Neuronal stem cell (in vitro differentiated cells): Measurements from ENCODE around the gene LRRC2.

Source experiments
- DNase-seq: peaks from one replicate; pipeline ENCODE4 v3.0.0-alpha.2; 2013; ENCODE audit warnings: low spot score
- H2AFZ ChIP-seq: one replicate; pipeline ENCODE4 v1.6.1; 2013; ENCODE audit warnings: mild to moderate bottlenecking, low read length, inconsistent platforms
- H2AK5ac ChIP-seq: 2 replicates; pipeline ENCODE4 v1.6.1; 2013; ENCODE audit warnings: low read depth, mild to moderate bottlenecking, inconsistent platforms, low read length, moderate library complexity, mixed read lengths
- H2BK120ac ChIP-seq: 2 replicates; pipeline ENCODE4 v1.6.1; 2013; ENCODE audit warnings: low read depth, mild to moderate bottlenecking, inconsistent platforms, low read length, moderate library complexity, mixed read lengths
- H2BK12ac ChIP-seq: one replicate; pipeline ENCODE4 v1.6.1; 2013; ENCODE audit warnings: low read length, inconsistent platforms
- H2BK15ac ChIP-seq: 2 replicates; pipeline ENCODE4 v1.6.1; 2013; ENCODE audit warnings: mild to moderate bottlenecking, low read length, inconsistent platforms, mixed read lengths
- H2BK5ac ChIP-seq: one replicate; pipeline ENCODE4 v1.6.1; 2013; ENCODE audit warnings: inconsistent platforms, mild to moderate bottlenecking, low read length, moderate library complexity
- H3K14ac ChIP-seq: one replicate; pipeline ENCODE4 v1.6.1; 2013; ENCODE audit warnings: low read length, inconsistent platforms
- H3K18ac ChIP-seq: 2 replicates; pipeline ENCODE4 v1.6.1; 2013; ENCODE audit warnings: low read length, inconsistent platforms
- H3K23ac ChIP-seq: 2 replicates; pipeline ENCODE4 v1.6.1; 2013; ENCODE audit warnings: low read depth, mild to moderate bottlenecking, mixed read lengths, low read length, inconsistent platforms; ENCODE audit not compliant: poor library complexity
- H3K27ac ChIP-seq: replicated peaks from 3 replicates; pipeline ENCODE4 v1.5.1; 2013; ENCODE audit warnings: low read length, inconsistent platforms
- H3K27me3 ChIP-seq, 3 experiments: 2 replicates each; pipeline ENCODE4 v1.6.1; 2013; ENCODE audit warnings: low read length in 3 of 3, mild to moderate bottlenecking in 2 of 3, inconsistent platforms in 1 of 3, low read depth in 1 of 3, mixed read lengths in 1 of 3, moderate library complexity in 1 of 3; ENCODE audit not compliant: control insufficient read depth in 3 of 3, insufficient read depth in 3 of 3
- H3K36me3 ChIP-seq, 2 donors: replicated peaks in 1 of 2; 2 replicates each; pipeline ENCODE4 v1.6.1; 2013; ENCODE audit warnings: low read length in 2 of 2; ENCODE audit not compliant: control insufficient read depth in 2 of 2, insufficient read depth in 2 of 2
- H3K4ac ChIP-seq: 2 replicates; pipeline ENCODE4 v1.6.1; 2013; ENCODE audit warnings: inconsistent platforms, mild to moderate bottlenecking, low read length, moderate library complexity
- H3K4me1 ChIP-seq, 2 donors: 1 replicate in 1 of 2; 2 replicates in 1 of 2; pipeline ENCODE4 v1.6.1; 2013; ENCODE audit warnings: low read length in 2 of 2, low read depth in 1 of 2; ENCODE audit not compliant: control insufficient read depth in 2 of 2, insufficient read depth in 1 of 2
- H3K4me2 ChIP-seq: one replicate; pipeline ENCODE4 v1.6.1; 2013; ENCODE audit warnings: mild to moderate bottlenecking, low read length, inconsistent platforms; ENCODE audit not compliant: insufficient read depth, poor library complexity, severe bottlenecking
- H3K4me3 ChIP-seq, 2 donors: 2 replicates each; pipeline ENCODE4 v1.5.1; 2013; ENCODE audit warnings: low read length in 2 of 2, mild to moderate bottlenecking in 2 of 2, inconsistent platforms in 1 of 2, moderate library complexity in 1 of 2
- H3K79me1 ChIP-seq: one replicate; pipeline ENCODE4 v1.6.1; 2013; ENCODE audit warnings: low read depth, mild to moderate bottlenecking, inconsistent platforms, low read length, moderate library complexity
- H3K9ac ChIP-seq: one replicate; pipeline ENCODE4 v1.6.1; 2013; ENCODE audit warnings: mild to moderate bottlenecking, low read depth, low read length, inconsistent platforms; ENCODE audit not compliant: poor library complexity
- H3K9me3 ChIP-seq, 2 donors: replicated peaks in 1 of 2; 2 replicates each; pipeline versions ENCODE3 to v1.6.1; 2013; ENCODE audit warnings: low read length in 2 of 2, mild to moderate bottlenecking in 2 of 2, inconsistent platforms in 1 of 2, low read depth in 1 of 2, mixed read lengths in 1 of 2, moderate library complexity in 1 of 2; ENCODE audit not compliant: control insufficient read depth in 2 of 2, insufficient read depth in 1 of 2
- H4K8ac ChIP-seq: one replicate; pipeline ENCODE4 v1.6.1; 2013; ENCODE audit warnings: low read depth, mild to moderate bottlenecking, inconsistent platforms, low read length, moderate library complexity
- H4K91ac ChIP-seq: one replicate; pipeline ENCODE4 v1.6.1; 2013; ENCODE audit warnings: low read length, low read depth, mild to moderate bottlenecking, inconsistent platforms; ENCODE audit not compliant: poor library complexity
- WGBS, 2 donors: extraction: QIAGEN DNeasy Blood & Tissue Kit; methylation state at CpG; one replicate each; pipeline ENCODE4 v1.1.7; 2013; ENCODE audit warnings: missing lambda C conversion rate in 2 of 2, mixed read lengths in 1 of 2; ENCODE audit not compliant: insufficient read length in 2 of 2, insufficient replicate concordance in 1 of 2; ENCODE audit errors: extremely low coverage in 2 of 2; 5-methylcytosine and 5-hydroxymethylcytosine counted together

The LRRC2 gene

GRCh38 chr3:46604127-46604526, 38.0 kb upstream of the LRRC2 start:
- no peak overlapping the region for H2BK5ac ChIP-seq
- H2BK15ac ChIP-seq = no peak overlapping the region
- H2BK12ac ChIP-seq = no peak overlapping the region
- H4K8ac ChIP-seq = no peak overlapping the region
- H3K9me3 ChIP-seq = no peaks in the 10 kb centered on the region
- no peak overlapping the region for H2AFZ ChIP-seq
- H4K91ac ChIP-seq = no peak overlapping the region
- DNase-seq = no peak
- H3K23ac ChIP-seq = no peak overlapping the region
- H2BK120ac ChIP-seq = no peak overlapping the region
- no peak overlapping the region for H3K9ac ChIP-seq
- no peak overlapping the region for H3K4me2 ChIP-seq
- no peaks in the 10 kb centered on the region for H3K79me1 ChIP-seq
- H3K4me1 ChIP-seq = no peaks in the 10 kb centered on the region
- H3K36me3 ChIP-seq = no peaks in the 10 kb centered on the region
- WGBS, 2 donors = no CpG with 5 or more reads among the region's 2 CpGs
- no peak overlapping the region for H2AK5ac ChIP-seq
- no peak overlapping the region for H3K4me3 ChIP-seq
- no peak overlapping the region for H3K27ac ChIP-seq
- no peak overlapping the region for H3K18ac ChIP-seq
- no peak overlapping the region for H3K4ac ChIP-seq
- no peak overlapping the region for H3K14ac ChIP-seq
- no peaks in the 10 kb centered on the region for H3K27me3 ChIP-seq

DNA sequence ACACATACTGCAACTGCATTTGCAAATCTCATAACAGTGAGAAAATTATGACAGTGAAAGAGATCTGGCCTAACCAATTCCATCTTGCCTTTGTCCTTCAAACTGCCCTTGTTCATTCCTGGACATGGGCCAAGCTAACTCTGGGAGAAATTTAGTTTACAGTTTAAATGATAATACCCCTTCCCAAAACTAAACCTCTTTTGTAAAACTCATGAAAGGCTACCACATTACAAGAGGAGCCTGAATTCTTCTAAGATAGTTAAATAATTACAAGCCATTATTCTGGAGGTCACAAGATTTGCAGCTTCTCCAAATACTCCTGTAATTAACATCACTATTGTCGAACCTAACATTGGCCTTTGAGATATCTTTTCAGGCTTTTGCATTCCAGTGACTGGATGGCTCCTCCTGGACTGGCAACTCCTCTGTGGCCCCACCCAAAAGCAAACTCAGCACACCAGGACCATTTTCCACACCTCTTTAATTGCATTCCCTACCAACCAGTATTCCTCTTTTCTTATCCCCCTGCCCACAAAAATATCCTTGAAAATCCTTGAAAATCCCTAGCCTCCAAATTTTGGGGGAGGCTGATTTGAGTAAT, 37.4 kb upstream of the LRRC2 start:
- no peaks in the 10 kb centered on the region for H3K9me3 ChIP-seq
- no peaks in the 10 kb centered on the region for H3K36me3 ChIP-seq
- H2BK12ac ChIP-seq = no peak overlapping the region
- no peak overlapping the region for H3K9ac ChIP-seq
- no peak overlapping the region for H2BK120ac ChIP-seq
- no peak overlapping the region for H3K4me3 ChIP-seq
- H3K4me2 ChIP-seq = no peak overlapping the region
- no peak overlapping the region for H4K91ac ChIP-seq
- H3K27me3 ChIP-seq = no peaks in the 10 kb centered on the region
- H2AK5ac ChIP-seq = no peak overlapping the region
- H3K27ac ChIP-seq = no peak overlapping the region
- no peaks in the 10 kb centered on the region for H3K79me1 ChIP-seq
- no peak overlapping the region for H2BK15ac ChIP-seq
- no peak overlapping the region for H3K18ac ChIP-seq
- H3K4ac ChIP-seq = no peak overlapping the region
- H3K4me1 ChIP-seq = no peaks in the 10 kb centered on the region
- H3K14ac ChIP-seq = no peak overlapping the region
- H4K8ac ChIP-seq = no peak overlapping the region
- H2BK5ac ChIP-seq = no peak overlapping the region
- H2AFZ ChIP-seq = no peak overlapping the region
- DNase-seq = no peak
- no CpG with 5 or more reads among the region's 1 CpG for WGBS, 2 donors
- H3K23ac ChIP-seq = no peak overlapping the region

DNA sequence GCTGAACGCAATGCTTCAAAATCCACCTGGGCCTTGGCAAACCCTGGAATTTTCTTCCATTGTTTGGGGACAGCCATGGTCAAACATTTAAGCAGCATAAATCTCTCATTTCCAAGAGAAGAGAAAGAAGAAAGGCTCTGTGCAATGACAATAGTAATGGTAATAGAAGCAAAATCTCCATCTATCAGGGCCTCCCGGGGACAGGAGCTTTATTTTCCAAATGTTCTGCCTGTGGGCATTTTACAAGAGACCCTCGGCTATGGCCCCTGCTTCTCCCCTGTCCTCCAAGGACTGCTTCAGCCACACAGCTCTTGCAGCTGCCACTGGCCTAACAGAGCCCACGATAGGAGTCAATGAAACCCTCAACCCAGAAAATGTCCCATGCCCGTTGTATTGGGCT, 33.5 kb upstream of the LRRC2 start:
- H3K9ac ChIP-seq = no peak overlapping the region
- no peaks in the 10 kb centered on the region for H3K9me3 ChIP-seq
- no peak overlapping the region for H2BK5ac ChIP-seq
- no peak overlapping the region for H3K18ac ChIP-seq
- H3K4me1 ChIP-seq = no peaks in the 10 kb centered on the region
- no peak for DNase-seq
- no peak overlapping the region for H3K23ac ChIP-seq
- no peak overlapping the region for H3K27ac ChIP-seq
- H3K36me3 ChIP-seq = no peaks in the 10 kb centered on the region
- H3K4me2 ChIP-seq = no peak overlapping the region
- no peaks in the 10 kb centered on the region for H3K27me3 ChIP-seq
- H2BK120ac ChIP-seq = no peak overlapping the region
- H2AFZ ChIP-seq = no peak overlapping the region
- H4K91ac ChIP-seq = no peak overlapping the region
- no peak overlapping the region for H4K8ac ChIP-seq
- no peak overlapping the region for H3K4me3 ChIP-seq
- no CpG with 5 or more reads among the region's 5 CpGs for WGBS, 2 donors
- no peak overlapping the region for H3K14ac ChIP-seq
- H3K79me1 ChIP-seq = no peaks in the 10 kb centered on the region
- no peak overlapping the region for H2BK15ac ChIP-seq
- H2BK12ac ChIP-seq = no peak overlapping the region
- H3K4ac ChIP-seq = no peak overlapping the region
- H2AK5ac ChIP-seq = no peak overlapping the region

- H2AFZ ChIP-seq = no peak overlapping the region
- H3K14ac ChIP-seq = no peak overlapping the region
- H3K18ac ChIP-seq = no peak overlapping the region
- H3K23ac ChIP-seq = no peak overlapping the region
- H3K4me1 ChIP-seq = peaks cover 0 to 1% of the 10 kb centered on the region in 2 donors
- no peak overlapping the region for H2AK5ac ChIP-seq
- no peak overlapping the region for H3K4ac ChIP-seq
- H4K8ac ChIP-seq = no peak overlapping the region
- no peak overlapping the region for H4K91ac ChIP-seq
- no peak overlapping the region for H3K4me3 ChIP-seq
- no peaks in the 10 kb centered on the region for H3K36me3 ChIP-seq
- H3K27me3 ChIP-seq = no peaks in the 10 kb centered on the region
- H2BK15ac ChIP-seq = no peak overlapping the region
- H2BK12ac ChIP-seq = no peak overlapping the region
- H3K79me1 ChIP-seq = no peaks in the 10 kb centered on the region
- no peak overlapping the region for H3K9ac ChIP-seq
- no peak overlapping the region for H2BK5ac ChIP-seq
- no peak overlapping the region for H3K4me2 ChIP-seq
- H3K9me3 ChIP-seq = no peaks in the 10 kb centered on the region
- no peak for DNase-seq
- H2BK120ac ChIP-seq = no peak overlapping the region
- WGBS, 2 donors = no CpG with 5 or more reads among the region's 8 CpGs
- H3K27ac ChIP-seq = no peak overlapping the region
Observed at GRCh38 chr3:46595819-46596314, 29.8 kb upstream of the LRRC2 start.
